Prostate gland (tissue), 2 donors: ENCODE data around the gene TMEM250.

Source experiments
- POLR2A ChIP-seq: fragments of 450-650 bp; IDR thresholded peaks from one replicate; pipeline ENCODE4 v1.6.1; 2016; ENCODE audit warnings: antibody characterized with exemption, mild to moderate bottlenecking
- TF ChIP-seq, protein P1 (sequence below), 4 experiments: fragments of 200-600 bp in 2 of 4; fragments of 450-650 bp in 2 of 4; sonication (generic) in 2 of 4; IDR thresholded peaks; 1 replicate in 3 of 4; 2 replicates in 1 of 4; pipeline ENCODE4 v1.5.1; 2016 to 2019; ENCODE audit warnings: antibody characterized with exemption in 4 of 4, mild to moderate bottlenecking in 2 of 4, moderate library complexity in 2 of 4

DNA sequence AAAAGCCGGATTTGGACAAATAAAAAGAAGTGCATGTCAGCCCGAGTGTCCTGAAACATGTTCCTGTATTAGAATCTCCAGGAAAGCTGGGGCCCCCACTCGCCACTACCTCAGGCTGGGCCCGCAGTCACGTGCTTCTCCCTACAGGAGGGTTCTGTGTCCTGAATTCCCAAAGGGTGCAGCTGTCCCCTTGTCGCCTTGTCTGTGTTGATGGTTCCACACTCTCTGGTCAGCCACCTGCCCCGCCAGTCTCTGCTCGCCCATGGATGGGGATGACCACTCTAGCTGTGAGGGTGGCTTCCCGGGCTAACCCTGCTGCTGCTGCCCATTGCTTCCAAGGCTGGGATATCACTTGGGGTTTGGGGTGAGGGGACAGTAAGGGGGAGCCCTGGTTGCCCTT, 3.1 kb upstream of the TMEM250 start:
- TF ChIP-seq, protein P1, sequence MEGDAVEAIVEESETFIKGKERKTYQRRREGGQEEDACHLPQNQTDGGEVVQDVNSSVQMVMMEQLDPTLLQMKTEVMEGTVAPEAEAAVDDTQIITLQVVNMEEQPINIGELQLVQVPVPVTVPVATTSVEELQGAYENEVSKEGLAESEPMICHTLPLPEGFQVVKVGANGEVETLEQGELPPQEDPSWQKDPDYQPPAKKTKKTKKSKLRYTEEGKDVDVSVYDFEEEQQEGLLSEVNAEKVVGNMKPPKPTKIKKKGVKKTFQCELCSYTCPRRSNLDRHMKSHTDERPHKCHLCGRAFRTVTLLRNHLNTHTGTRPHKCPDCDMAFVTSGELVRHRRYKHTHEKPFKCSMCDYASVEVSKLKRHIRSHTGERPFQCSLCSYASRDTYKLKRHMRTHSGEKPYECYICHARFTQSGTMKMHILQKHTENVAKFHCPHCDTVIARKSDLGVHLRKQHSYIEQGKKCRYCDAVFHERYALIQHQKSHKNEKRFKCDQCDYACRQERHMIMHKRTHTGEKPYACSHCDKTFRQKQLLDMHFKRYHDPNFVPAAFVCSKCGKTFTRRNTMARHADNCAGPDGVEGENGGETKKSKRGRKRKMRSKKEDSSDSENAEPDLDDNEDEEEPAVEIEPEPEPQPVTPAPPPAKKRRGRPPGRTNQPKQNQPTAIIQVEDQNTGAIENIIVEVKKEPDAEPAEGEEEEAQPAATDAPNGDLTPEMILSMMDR (IDR thresholded peaks at IDR 0.05), result no peak
- TF ChIP-seq POLR2A, result no peak
